ENCODE measurements around the gene CLK3. TPM values are rescaled to one million over a fixed set of nuclear protein-coding genes. Genes with fewer than 3 reads are reported as not detected.

Gene CLK3
- total RNA-seq, 1 experiment from 2014 or later, result 70.7 TPM

DNA sequence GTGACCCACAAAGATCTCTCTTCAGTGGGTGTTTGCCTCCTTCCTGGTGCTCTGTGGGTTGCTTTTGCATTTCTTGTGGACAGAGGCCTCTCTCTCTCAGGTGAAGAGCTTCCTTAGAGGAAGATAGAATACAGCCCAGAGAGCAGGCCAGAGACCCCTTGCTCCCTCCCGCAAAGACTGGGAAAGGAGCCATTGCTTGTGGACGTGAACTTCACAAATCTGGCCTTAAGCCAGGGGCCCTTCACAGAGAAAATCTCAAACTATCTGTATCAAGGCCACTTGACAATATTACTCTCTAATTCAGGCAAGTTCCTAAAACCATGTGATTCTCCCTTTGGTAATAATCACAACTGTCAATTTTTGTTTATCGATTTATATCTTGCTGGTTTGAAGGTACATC, 30.4 kb upstream of the CLK3 start:
- Histone ChIP-seq H3K9me3 (ENCODE audit: insufficient read depth, low read depth) (no peaks in the 10 kb centered on the region), H3K27ac (no peak overlapping the region), H3K79me2 (ENCODE audit: low read depth) (no peaks in the 10 kb centered on the region), H3K36me3 (ENCODE audit: low read depth) (no peaks in the 10 kb centered on the region), H3K27me3 (ENCODE audit: insufficient read depth, low read depth) (no peaks in the 10 kb centered on the region), H3K4me3 (no peak overlapping the region), H2AFZ (no peak overlapping the region), H4K20me1 (ENCODE audit: insufficient read depth) (no peaks in the 10 kb centered on the region), H3K4me2 (no peak overlapping the region), H3K9me2 (ENCODE audit: insufficient read depth) (no peaks in the 10 kb centered on the region), H3K4me1 (replicated peaks; ENCODE audit: insufficient read depth) (peaks cover 14% of the 10 kb centered on the region), H3F3A (ENCODE audit: insufficient read depth, low read depth) (peaks cover 5% of the 10 kb centered on the region; the same call in 1 of the 2 replicates)
- ChIA-PET CTCF (no interaction called here), POLR2A (ENCODE audit: unreplicated experiment) (no interaction called here)
- no peak for TF ChIP-seq EZH2 (IDR thresholded peaks at IDR 0.05; ENCODE audit: low read depth)
- TF ChIP-seq, protein P1, sequence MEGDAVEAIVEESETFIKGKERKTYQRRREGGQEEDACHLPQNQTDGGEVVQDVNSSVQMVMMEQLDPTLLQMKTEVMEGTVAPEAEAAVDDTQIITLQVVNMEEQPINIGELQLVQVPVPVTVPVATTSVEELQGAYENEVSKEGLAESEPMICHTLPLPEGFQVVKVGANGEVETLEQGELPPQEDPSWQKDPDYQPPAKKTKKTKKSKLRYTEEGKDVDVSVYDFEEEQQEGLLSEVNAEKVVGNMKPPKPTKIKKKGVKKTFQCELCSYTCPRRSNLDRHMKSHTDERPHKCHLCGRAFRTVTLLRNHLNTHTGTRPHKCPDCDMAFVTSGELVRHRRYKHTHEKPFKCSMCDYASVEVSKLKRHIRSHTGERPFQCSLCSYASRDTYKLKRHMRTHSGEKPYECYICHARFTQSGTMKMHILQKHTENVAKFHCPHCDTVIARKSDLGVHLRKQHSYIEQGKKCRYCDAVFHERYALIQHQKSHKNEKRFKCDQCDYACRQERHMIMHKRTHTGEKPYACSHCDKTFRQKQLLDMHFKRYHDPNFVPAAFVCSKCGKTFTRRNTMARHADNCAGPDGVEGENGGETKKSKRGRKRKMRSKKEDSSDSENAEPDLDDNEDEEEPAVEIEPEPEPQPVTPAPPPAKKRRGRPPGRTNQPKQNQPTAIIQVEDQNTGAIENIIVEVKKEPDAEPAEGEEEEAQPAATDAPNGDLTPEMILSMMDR (conservative IDR thresholded peaks at IDR 0.05), result no peak
- no TSS peak for BruUV-seq (replicated peaks)
- DNase-seq, result no peak
- intact Hi-C loops (cut with micrococcal nuclease; ENCODE audit: unreplicated experiment), result loop anchor here (5.0 kb wide), 1 partner anchor 43 kb away; the partner anchor contains the start of gene ARID3B

DNA sequence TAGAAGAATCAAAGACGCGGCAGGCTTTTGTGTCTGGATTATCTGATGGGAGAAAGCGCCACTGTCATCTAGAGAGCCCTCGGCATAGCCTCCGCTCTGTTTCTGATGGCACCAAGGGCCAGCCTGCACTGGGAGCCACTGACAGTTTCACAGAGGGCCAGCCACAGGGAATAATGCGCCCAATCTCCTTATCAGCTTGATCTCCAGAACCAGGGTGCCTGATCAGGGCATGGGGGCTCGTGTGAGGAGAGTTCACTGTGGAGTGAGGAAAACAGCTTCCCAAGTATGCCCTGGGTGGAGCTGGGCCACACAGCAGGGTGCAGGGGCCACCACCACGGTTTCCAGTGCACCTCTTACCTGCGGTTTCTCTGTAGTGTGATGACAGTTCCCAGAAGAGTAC, 29.8 kb upstream of the CLK3 start:
- no peak for DNase-seq
- Histone ChIP-seq H3K4me3 (no peak overlapping the region), H3K4me2 (no peak overlapping the region), H3K27ac (no peak overlapping the region), H3K79me2 (ENCODE audit: low read depth) (no peaks in the 10 kb centered on the region), H3K9me3 (ENCODE audit: insufficient read depth, low read depth) (no peaks in the 10 kb centered on the region), H2AFZ (no peak overlapping the region), H3K27me3 (ENCODE audit: insufficient read depth, low read depth) (no peaks in the 10 kb centered on the region), H3F3A (ENCODE audit: insufficient read depth, low read depth) (peaks cover 5% of the 10 kb centered on the region; the same call in 1 of the 2 replicates), H3K9me2 (ENCODE audit: insufficient read depth) (no peaks in the 10 kb centered on the region), H3K4me1 (replicated peaks; ENCODE audit: insufficient read depth) (peaks cover 14% of the 10 kb centered on the region), H4K20me1 (ENCODE audit: insufficient read depth) (no peaks in the 10 kb centered on the region), H3K36me3 (ENCODE audit: low read depth) (no peaks in the 10 kb centered on the region)
- ChIA-PET POLR2A (ENCODE audit: unreplicated experiment) (no interaction called here), CTCF (no interaction called here)
- intact Hi-C loops (cut with micrococcal nuclease; ENCODE audit: unreplicated experiment), result loop anchor here (5.0 kb wide), 1 partner anchor 44 kb away; the partner anchor contains the start of gene ARID3B
- no peak for TF ChIP-seq EZH2 (IDR thresholded peaks at IDR 0.05; ENCODE audit: low read depth)
- TF ChIP-seq, protein P1 (conservative IDR thresholded peaks at IDR 0.05), result no peak
- BruUV-seq (replicated peaks), result no TSS peak

DNA sequence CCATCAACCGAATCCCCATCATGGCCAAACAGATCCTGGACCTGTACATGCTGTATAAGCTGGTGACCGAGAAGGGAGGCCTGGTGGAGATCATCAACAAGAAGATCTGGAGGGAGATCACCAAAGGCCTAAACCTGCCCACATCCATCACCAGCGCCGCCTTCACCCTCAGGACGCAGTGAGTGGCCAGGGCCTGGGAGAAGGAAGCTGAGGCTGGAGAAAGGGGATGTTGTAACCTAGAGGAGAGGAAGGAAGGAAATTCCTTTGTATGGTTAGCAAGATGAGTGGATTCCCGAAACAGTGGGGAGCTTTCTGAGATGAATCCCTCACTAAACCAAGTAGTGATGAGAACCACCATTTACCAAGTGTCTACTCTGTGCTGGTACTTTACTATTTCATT, 25.8 kb upstream of the CLK3 start:
- Histone ChIP-seq H2AFZ (no peak overlapping the region), H3K9me2 (ENCODE audit: insufficient read depth) (no peaks in the 10 kb centered on the region), H3K79me2 (ENCODE audit: low read depth) (no peaks in the 10 kb centered on the region), H3F3A (ENCODE audit: insufficient read depth, low read depth) (peaks cover 5% of the 10 kb centered on the region; the same call in 1 of the 2 replicates), H3K4me2 (no peak overlapping the region), H3K27ac (no peak overlapping the region), H3K27me3 (ENCODE audit: insufficient read depth, low read depth) (no peaks in the 10 kb centered on the region), H3K4me1 (replicated peaks; ENCODE audit: insufficient read depth) (peaks cover 14% of the 10 kb centered on the region), H4K20me1 (ENCODE audit: insufficient read depth) (no peaks in the 10 kb centered on the region), H3K9me3 (ENCODE audit: insufficient read depth, low read depth) (no peaks in the 10 kb centered on the region), H3K4me3 (no peak overlapping the region), H3K36me3 (ENCODE audit: low read depth) (no peaks in the 10 kb centered on the region)
- no peak for DNase-seq
- POLR2A ChIA-PET (ENCODE audit: unreplicated experiment), result interaction anchor here (0.6 kb wide), 1 partner anchor 164 kb away, joined by 4 read pairs; no protein-coding TSS in a partner anchor
- no TSS peak for BruUV-seq (replicated peaks)
- TF ChIP-seq, protein P1 (conservative IDR thresholded peaks at IDR 0.05), result no peak
- no peak for TF ChIP-seq EZH2 (IDR thresholded peaks at IDR 0.05; ENCODE audit: low read depth)
- CTCF ChIA-PET, result no interaction called here
- intact Hi-C loops (cut with micrococcal nuclease; ENCODE audit: unreplicated experiment), result loop anchor here (5.0 kb wide), 1 partner anchor 48 kb away; the partner anchor contains the start of gene ARID3B
